ENCODE measurements around the gene RPE65.
A peak's percentile ranks its signal among the peaks of the same experiment; 100 is the strongest.
"Not testable (repeated sequence)": the region's sequence is repeated elsewhere in the genome, so short reads cannot be mapped to it uniquely, and the experiment has no call there.

Gene RPE65

GRCh38 chr1:68449901-68450300 is at the start of gene RPE65:
RPE65 (minus strand) TSS chr1:68449954; CDS start chr1:68449905, 49 bp downstream.
- DNase-seq = no peak

GRCh38 chr1:68497358-68497698 is 47.6 kb upstream of the RPE65 start:
- no peak for DNase-seq

GRCh38 chr1:68496680-68497357 is 47.1 kb upstream of the RPE65 start, which contains the start of gene DEPDC1:
DEPDC1 (minus strand) TSS chr1:68497082; CDS start chr1:68496999, 83 bp downstream.
- peak; percentile 83 for DNase-seq

GRCh38 chr1:68495968-68496679 is 46.4 kb upstream of the RPE65 start:
- peak; percentile 40 for DNase-seq

- DNase-seq = peak; percentile 39
These were observed 45.8 kb upstream of the RPE65 start for GRCh38 chr1:68495532-68495931.

- no peak for DNase-seq
These were observed 43.4 kb upstream of the RPE65 start for GRCh38 chr1:68493193-68493592.

GRCh38 chr1:68492255-68492654 is 42.5 kb upstream of the RPE65 start:
- DNase-seq = not testable (repeated sequence)

GRCh38 chr1:68490046-68490651 is 40.4 kb upstream of the RPE65 start:
- no peak for DNase-seq

- DNase-seq = no peak
These were observed 35.8 kb upstream of the RPE65 start for GRCh38 chr1:68485431-68486022.

- no peak for DNase-seq
These were observed 34.9 kb upstream of the RPE65 start for GRCh38 chr1:68484618-68485017.

- DNase-seq = no peak
These were observed 31.3 kb upstream of the RPE65 start for GRCh38 chr1:68481041-68481440.

GRCh38 chr1:68479501-68479900 is 29.7 kb upstream of the RPE65 start:
- no peak for DNase-seq

- DNase-seq = no peak
These were observed 28.9 kb upstream of the RPE65 start for GRCh38 chr1:68478662-68479061.

GRCh38 chr1:68476626-68477025 is 26.9 kb upstream of the RPE65 start:
- not testable (repeated sequence) for DNase-seq

GRCh38 chr1:68473060-68473459 is 23.3 kb upstream of the RPE65 start:
- DNase-seq = no peak

GRCh38 chr1:68470388-68470970 is 20.7 kb upstream of the RPE65 start:
- DNase-seq = no peak

- no peak for DNase-seq
These were observed 15.1 kb upstream of the RPE65 start for GRCh38 chr1:68464891-68465290.

- no peak for DNase-seq
These were observed 11.2 kb upstream of the RPE65 start for GRCh38 chr1:68460935-68461334.

- no peak for DNase-seq
These were observed 10.0 kb upstream of the RPE65 start for GRCh38 chr1:68459796-68460195.

- no peak for DNase-seq
These were observed 9.3 kb upstream of the RPE65 start for GRCh38 chr1:68459091-68459490.

GRCh38 chr1:68456202-68456601 is 6.4 kb upstream of the RPE65 start:
- DNase-seq = no peak

- no peak for DNase-seq
These were observed 4.8 kb upstream of the RPE65 start for GRCh38 chr1:68454534-68454933.

- DNase-seq = no peak
These were observed 3.4 kb upstream of the RPE65 start for GRCh38 chr1:68453060-68453670.
